Measurements from ENCODE around the gene RAI14.

GRCh38 chr5:34826347-34826746 is 170.2 kb downstream of the RAI14 start:
- TF ChIP-seq CTCF (IDR thresholded peaks at IDR 0.05) (no peak), POLR2A (IDR thresholded peaks at IDR 0.05) (no peak)

Measured in right lobe of liver (tissue), 4 donors.